Left ventricle myocardium inferior (tissue), 1 donor: ENCODE measurements around the gene SPTSSB. TPM values are rescaled to one million over a fixed set of nuclear protein-coding genes. Genes with fewer than 3 reads are reported as not detected.

Experiments
- DNase-seq: peaks from one replicate; pipeline ENCODE4 v3.0.0-alpha.2; 2020
- H3K27ac ChIP-seq: fragments of 200-600 bp; replicated peaks from 2 replicates; pipeline ENCODE4 v1.8.0; 2021
- H3K27me3 ChIP-seq: fragments of 200-600 bp; 2 replicates; pipeline ENCODE4 v1.8.0; 2021; ENCODE audit warnings: low read depth
- H3K36me3 ChIP-seq: fragments of 200-600 bp; 2 replicates; pipeline ENCODE4 v1.8.0; 2021
- H3K4me1 ChIP-seq: fragments of 200-600 bp; 2 replicates; pipeline ENCODE4 v1.8.0; 2021
- H3K4me3 ChIP-seq: fragments of 200-600 bp; 2 replicates; pipeline ENCODE4 v1.8.0; 2021; ENCODE audit warnings: mild to moderate bottlenecking, moderate library complexity
- H3K9me3 ChIP-seq: fragments of 200-600 bp; replicated peaks from 2 replicates; pipeline ENCODE4 v1.8.0; 2021
- intact Hi-C: fragments of 100-400 bp; cut with micrococcal nuclease; formaldehyde crosslinking; loops from one replicate; pipeline ENCODE4 v1.11.0; 2022
- total RNA-seq: library from RNA; stranded (reverse); fragmentation: NEBNext Ultra II Directional; extraction: Animal tissue kit (Norgen Biotek cat#: 25700); gene quantifications from one replicate; pipeline ENCODE4 v1.2.1, GENCODE V29; 2021
- TF ChIP-seq, protein P1 (sequence below): fragments of 200-600 bp; IDR thresholded peaks from 2 replicates; pipeline ENCODE4 v1.8.0; 2021; ENCODE audit warnings: antibody characterized with exemption, mild to moderate bottlenecking, borderline replicate concordance
- donor health status: DM: no; HTN: yes; CAD: no; lungs with severe emphysema.

SPTSSB gene
- total RNA-seq, 1 donor from 2014 or later, result 0.25 TPM

DNA sequence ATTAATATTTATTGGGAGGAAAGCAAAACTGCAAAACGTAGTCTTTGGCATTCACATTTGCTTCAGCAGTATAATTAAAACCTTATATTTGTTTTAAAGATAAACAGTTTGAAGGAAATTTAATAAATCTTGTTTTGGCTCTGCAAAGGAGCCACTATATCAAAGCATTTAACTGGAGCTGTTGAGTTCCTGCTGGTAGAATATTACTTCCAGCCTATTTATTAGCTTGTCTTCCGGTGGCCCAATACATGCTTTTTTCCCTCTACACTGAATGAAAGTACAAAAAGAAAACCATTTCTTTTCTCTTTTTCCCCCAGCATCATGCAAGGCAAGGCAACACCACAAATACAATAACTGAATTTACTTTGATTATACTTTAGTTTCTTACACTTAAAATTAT lies 26.3 kb downstream of the SPTSSB start:
- H3K4me1 ChIP-seq, result no peaks in the 10 kb centered on the region
- H3K27ac ChIP-seq, result no peak overlapping the region
- H3K9me3 ChIP-seq, result no peaks in the 10 kb centered on the region
- no peaks in the 10 kb centered on the region for H3K27me3 ChIP-seq
- TF ChIP-seq, protein P1, sequence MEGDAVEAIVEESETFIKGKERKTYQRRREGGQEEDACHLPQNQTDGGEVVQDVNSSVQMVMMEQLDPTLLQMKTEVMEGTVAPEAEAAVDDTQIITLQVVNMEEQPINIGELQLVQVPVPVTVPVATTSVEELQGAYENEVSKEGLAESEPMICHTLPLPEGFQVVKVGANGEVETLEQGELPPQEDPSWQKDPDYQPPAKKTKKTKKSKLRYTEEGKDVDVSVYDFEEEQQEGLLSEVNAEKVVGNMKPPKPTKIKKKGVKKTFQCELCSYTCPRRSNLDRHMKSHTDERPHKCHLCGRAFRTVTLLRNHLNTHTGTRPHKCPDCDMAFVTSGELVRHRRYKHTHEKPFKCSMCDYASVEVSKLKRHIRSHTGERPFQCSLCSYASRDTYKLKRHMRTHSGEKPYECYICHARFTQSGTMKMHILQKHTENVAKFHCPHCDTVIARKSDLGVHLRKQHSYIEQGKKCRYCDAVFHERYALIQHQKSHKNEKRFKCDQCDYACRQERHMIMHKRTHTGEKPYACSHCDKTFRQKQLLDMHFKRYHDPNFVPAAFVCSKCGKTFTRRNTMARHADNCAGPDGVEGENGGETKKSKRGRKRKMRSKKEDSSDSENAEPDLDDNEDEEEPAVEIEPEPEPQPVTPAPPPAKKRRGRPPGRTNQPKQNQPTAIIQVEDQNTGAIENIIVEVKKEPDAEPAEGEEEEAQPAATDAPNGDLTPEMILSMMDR, result no peak
- no peaks in the 10 kb centered on the region for H3K36me3 ChIP-seq
- DNase-seq, result no peak
- H3K4me3 ChIP-seq, result no peak overlapping the region
- intact Hi-C loops, result no loop called here

DNA sequence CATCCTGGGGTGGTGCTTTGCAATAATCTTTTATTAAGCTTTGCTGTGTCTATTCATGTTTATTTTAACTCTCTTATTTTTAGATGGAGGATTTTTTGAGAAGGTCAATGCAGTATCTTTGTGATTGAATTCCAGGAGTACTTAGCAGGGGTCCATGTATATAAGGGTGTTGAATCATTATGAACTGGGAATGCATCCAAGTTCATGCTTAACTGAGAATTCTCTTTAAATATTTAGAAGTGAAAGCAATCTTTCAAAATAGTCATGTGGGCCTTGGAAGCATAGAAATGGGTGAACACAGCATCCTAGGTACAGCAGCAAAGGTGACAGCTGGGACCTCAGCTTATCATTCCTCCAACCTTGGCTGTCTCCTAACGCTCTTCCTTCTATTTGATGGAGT lies 27.3 kb downstream of the SPTSSB start:
- H3K27me3 ChIP-seq, result no peaks in the 10 kb centered on the region
- H3K4me1 ChIP-seq, result no peaks in the 10 kb centered on the region
- H3K4me3 ChIP-seq, result no peak overlapping the region
- no peaks in the 10 kb centered on the region for H3K36me3 ChIP-seq
- intact Hi-C loops, result no loop called here
- H3K9me3 ChIP-seq, result no peaks in the 10 kb centered on the region
- H3K27ac ChIP-seq, result no peak overlapping the region
- TF ChIP-seq, protein P1, result no peak
- DNase-seq, result no peak

DNA sequence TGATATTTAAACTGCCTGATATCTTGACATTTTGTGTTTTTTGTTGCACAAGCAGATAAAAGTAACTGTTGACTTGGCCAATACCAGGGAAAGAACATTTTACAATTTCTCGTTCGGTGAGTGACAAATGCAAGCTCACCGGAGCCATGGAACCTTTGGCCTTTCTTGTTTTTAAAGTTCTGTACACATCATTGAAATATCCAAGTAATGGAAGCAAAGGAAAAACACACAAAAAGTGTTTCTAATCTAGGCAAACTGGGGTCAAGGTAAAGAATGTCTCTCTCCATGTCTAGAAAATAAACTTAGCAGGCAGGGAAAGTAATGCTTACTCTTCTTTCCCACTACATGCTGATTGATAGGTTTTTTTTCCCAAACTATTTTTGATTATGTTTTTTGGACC lies 27.8 kb downstream of the SPTSSB start:
- no peak overlapping the region for H3K4me3 ChIP-seq
- DNase-seq, result no peak
- no peaks in the 10 kb centered on the region for H3K27me3 ChIP-seq
- H3K4me1 ChIP-seq, result no peaks in the 10 kb centered on the region
- H3K9me3 ChIP-seq, result no peaks in the 10 kb centered on the region
- TF ChIP-seq, protein P1, result no peak
- no peak overlapping the region for H3K27ac ChIP-seq
- intact Hi-C loops, result no loop called here
- H3K36me3 ChIP-seq, result no peaks in the 10 kb centered on the region

DNA sequence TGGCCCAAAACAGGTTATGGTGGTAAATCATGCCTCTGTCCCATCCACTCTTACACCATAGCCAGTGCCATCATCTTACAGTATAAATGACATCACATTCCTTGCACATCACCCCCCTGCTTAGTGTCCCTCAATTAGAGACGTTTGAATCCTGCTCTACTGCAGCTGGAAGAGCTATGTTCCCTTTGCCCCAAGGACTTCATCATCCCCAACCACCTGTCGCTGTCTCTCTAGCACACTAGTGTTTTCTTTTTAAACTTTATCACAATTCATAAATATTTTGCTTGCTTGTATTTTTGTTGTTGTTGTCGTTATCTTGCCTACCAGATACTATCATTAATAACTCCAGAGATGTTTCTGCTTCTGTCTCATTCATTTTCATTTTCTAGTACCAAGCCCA lies 28.7 kb downstream of the SPTSSB start:
- intact Hi-C loops, result no loop called here

DNA sequence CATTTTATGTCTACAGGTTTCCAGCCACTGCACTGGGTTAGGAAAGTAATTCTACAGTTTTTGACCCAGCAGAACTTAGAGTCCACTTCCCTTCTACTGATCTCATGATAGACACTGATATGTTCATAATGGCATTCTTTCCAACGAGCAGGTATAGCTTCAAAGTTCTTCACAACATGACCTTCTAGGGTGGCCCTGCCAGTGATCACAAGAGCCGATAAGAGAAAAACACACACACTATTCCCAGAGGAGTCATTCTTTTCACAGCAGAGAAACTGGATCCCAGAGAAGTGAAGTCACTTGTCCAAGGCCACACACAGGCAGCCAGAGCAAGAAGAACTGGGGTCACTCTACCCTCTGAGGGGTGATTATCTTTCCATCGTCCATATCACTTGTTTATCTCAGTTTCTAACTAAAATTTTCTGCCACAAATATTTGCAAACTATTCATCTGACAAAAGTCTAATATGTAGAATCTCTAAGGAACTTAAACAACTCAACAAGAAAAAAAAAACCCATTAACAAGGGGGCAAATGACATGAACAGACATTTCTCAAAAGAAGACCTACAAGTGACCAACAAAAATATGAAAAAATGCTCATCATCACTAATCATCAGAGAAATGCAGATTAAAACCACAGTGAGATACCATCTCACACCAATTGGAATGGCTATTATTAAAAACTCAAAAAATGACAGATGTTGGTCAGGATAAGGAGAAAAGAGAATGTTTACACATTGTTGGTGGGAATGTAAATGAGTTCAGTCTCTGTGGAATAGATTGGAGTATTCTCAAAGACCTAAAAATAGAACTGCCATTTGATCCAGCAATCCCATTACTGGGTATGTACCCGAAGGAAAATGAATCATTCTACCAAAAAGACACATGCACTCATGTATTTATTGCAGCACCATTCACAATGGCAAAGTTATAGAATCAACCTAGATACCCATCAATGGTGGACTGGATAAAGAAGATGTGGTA lies 31.5 kb downstream of the SPTSSB start:
- intact Hi-C loops, result no loop called here
- Histone ChIP-seq H3K4me1 (no peaks in the 10 kb centered on the region), H3K36me3 (no peaks in the 10 kb centered on the region), H3K27me3 (no peaks in the 10 kb centered on the region), H3K9me3 (no peaks in the 10 kb centered on the region), H3K4me3 (no peak overlapping the region), H3K27ac (no peak overlapping the region)
- DNase-seq, result no peak
- TF ChIP-seq, protein P1, result no peak

More for the DNA sequence above, 28.7 kb downstream of the SPTSSB start:
- no peak for DNase-seq
- TF ChIP-seq, protein P1, result no peak
- Histone ChIP-seq H3K4me3 (no peak overlapping the region), H3K9me3 (no peaks in the 10 kb centered on the region), H3K4me1 (no peaks in the 10 kb centered on the region), H3K27ac (no peak overlapping the region), H3K36me3 (no peaks in the 10 kb centered on the region), H3K27me3 (no peaks in the 10 kb centered on the region)
